H1 (cell line): ENCODE results near the gene VAT1L. TPM values are rescaled to one million over a fixed set of nuclear protein-coding genes. Genes with fewer than 3 reads are reported as not detected.

ENCODE experiments used
- CTCF ChIA-PET: fragments of 300-600 bp; sonication (Branson Sonifier 250); formaldehyde crosslinking; loops from one replicate; lab custom pipeline; 2021; ENCODE audit not compliant: partially characterized antibody; lab: Charles Lee
- POLR2A ChIA-PET: fragments of 300-600 bp; sonication (Branson Sonifier 250); formaldehyde crosslinking; loops from one replicate; lab custom pipeline; 2021; ENCODE audit warnings: inconsistent platforms; ENCODE audit not compliant: partially characterized antibody; lab: Charles Lee
- DNase-seq, 2 experiments: peaks; one replicate each; pipeline versions ENCODE4 v3.0.0 to v3.0.0-alpha.2; 2010 to 2022; ENCODE audit warnings: low spot score in 2 of 2, low read depth in 1 of 2, mixed read lengths in 1 of 2
- FAIRE-seq: peaks from 2 replicates; lab custom pipeline; 2011; peaks lifted over from hg19 to GRCh38; lab: Jason Lieb, UNC
- H2AFZ ChIP-seq: 2 replicates; pipeline ENCODE4 v1.8.1; 2012; ENCODE audit warnings: low read length, inconsistent platforms
- H2AK5ac ChIP-seq: 2 replicates; pipeline ENCODE4 v1.6.1; 2013; ENCODE audit warnings: low read depth, low read length
- H2BK120ac ChIP-seq: replicated peaks from 2 replicates; pipeline ENCODE3; 2013; ENCODE audit warnings: low read depth, low read length, inconsistent platforms
- H2BK12ac ChIP-seq: 2 replicates; pipeline ENCODE4 v1.6.1; 2013; ENCODE audit warnings: low read depth, low read length
- H2BK15ac ChIP-seq: 2 replicates; pipeline ENCODE4 v1.6.1; 2013; ENCODE audit warnings: low read length
- H2BK20ac ChIP-seq: 2 replicates; pipeline ENCODE4 v1.6.1; 2013; ENCODE audit warnings: low read length
- H2BK5ac ChIP-seq: 2 replicates; pipeline ENCODE4 v1.6.1; 2013; ENCODE audit warnings: low read depth, low read length
- H3K14ac ChIP-seq: 2 replicates; pipeline ENCODE4 v1.6.1; 2013; ENCODE audit warnings: inconsistent platforms; ENCODE audit not compliant: insufficient read length
- H3K18ac ChIP-seq: 2 replicates; pipeline ENCODE4 v1.6.1; 2013; ENCODE audit warnings: low read length; ENCODE audit errors: extremely low read depth
- H3K23ac ChIP-seq: 2 replicates; pipeline ENCODE4 v1.6.1; 2013; ENCODE audit warnings: inconsistent platforms; ENCODE audit not compliant: insufficient read length
- H3K23me2 ChIP-seq: 2 replicates; pipeline ENCODE4 v1.6.1; 2013; ENCODE audit warnings: low read depth, low read length
- H3K27ac ChIP-seq: 2 replicates; pipeline ENCODE4 v1.6.1; 2011; ENCODE audit warnings: low read depth, low read length, inconsistent platforms
- H3K27me3 ChIP-seq, 4 experiments: replicated peaks in 1 of 4; 1 replicate in 1 of 4; 2 replicates in 3 of 4; pipeline versions ENCODE4 v1.6.1 to v1.8.1; 2011 to 2013; ENCODE audit warnings: low read length in 3 of 4, mild to moderate bottlenecking in 3 of 4, inconsistent platforms in 2 of 4, mixed read lengths in 2 of 4, moderate library complexity in 1 of 4; ENCODE audit not compliant: control insufficient read depth in 3 of 4, insufficient read depth in 3 of 4; ENCODE audit errors: extremely low read depth in 1 of 4
- H3K36me3 ChIP-seq, 4 experiments: 2 replicates each; pipeline versions ENCODE4 v1.6.1 to v1.8.1; 2011 to 2013; ENCODE audit warnings: mild to moderate bottlenecking in 4 of 4, low read length in 3 of 4, moderate library complexity in 2 of 4, control low read depth in 1 of 4, inconsistent platforms in 1 of 4; ENCODE audit not compliant: insufficient read depth in 4 of 4, control insufficient read depth in 2 of 4
- H3K4ac ChIP-seq: replicated peaks from 2 replicates; pipeline ENCODE3; 2013; ENCODE audit warnings: low read length, low read depth, mixed read lengths, inconsistent platforms; ENCODE audit not compliant: insufficient read length
- H3K4me1 ChIP-seq, 4 experiments: replicated peaks in 1 of 4; 1 replicate in 1 of 4; 2 replicates in 3 of 4; pipeline versions ENCODE4 v1.6.1 to v1.8.1; 2011 to 2013; ENCODE audit warnings: low read length in 3 of 4, inconsistent platforms in 2 of 4, mixed read lengths in 1 of 4; ENCODE audit not compliant: insufficient read depth in 4 of 4, control insufficient read depth in 3 of 4
- H3K4me2 ChIP-seq, 2 experiments: 2 replicates each; pipeline versions ENCODE4 v1.6.1 to v1.8.1; 2011 to 2013; ENCODE audit warnings: low read depth in 2 of 2, low read length in 2 of 2, control low read depth in 1 of 2, inconsistent platforms in 1 of 2, mild to moderate bottlenecking in 1 of 2; ENCODE audit not compliant: insufficient read depth in 1 of 2
- H3K4me3 ChIP-seq, 4 experiments: fragments of 200-600, 300-600 bp in 1 of 4; sonication (generic), shearing (Covaris generic), sonication (Bioruptor Twin) in 1 of 4; 2 replicates each; pipeline versions ENCODE4 v1.5.1 to v1.8.1; 2011 to 2016; ENCODE audit warnings: low read length in 4 of 4, low read depth in 3 of 4, control low read depth in 2 of 4, inconsistent platforms in 2 of 4, mild to moderate bottlenecking in 2 of 4, mixed read lengths in 1 of 4, moderate library complexity in 1 of 4; ENCODE audit not compliant: insufficient read depth in 2 of 4; ENCODE audit errors: extremely low read depth in 1 of 4
- H3K56ac ChIP-seq: replicated peaks from 2 replicates; pipeline ENCODE3; 2013; ENCODE audit warnings: low read depth, mild to moderate bottlenecking, mixed read lengths, low read length, inconsistent platforms; ENCODE audit not compliant: insufficient read length
- H3K79me1 ChIP-seq: 2 replicates; pipeline ENCODE4 v1.6.1; 2013; ENCODE audit warnings: low read depth, low read length, control low read depth
- H3K79me2 ChIP-seq, 2 experiments: 2 replicates each; pipeline versions ENCODE4 v1.6.1 to v1.8.1; 2012 to 2013; ENCODE audit warnings: low read length in 2 of 2, mild to moderate bottlenecking in 2 of 2, inconsistent platforms in 1 of 2; ENCODE audit not compliant: insufficient read depth in 2 of 2, control insufficient read depth in 1 of 2
- H3K9ac ChIP-seq, 4 experiments: replicated peaks in 1 of 4; 1 replicate in 1 of 4; 2 replicates in 3 of 4; pipeline versions ENCODE4 v1.6.1 to v1.8.1; 2011 to 2013; ENCODE audit warnings: low read depth in 3 of 4, low read length in 3 of 4, control low read depth in 2 of 4, mild to moderate bottlenecking in 2 of 4, moderate library complexity in 2 of 4, inconsistent platforms in 1 of 4; ENCODE audit errors: extremely low read depth in 1 of 4
- H3K9me3 ChIP-seq, 2 experiments: 2 replicates each; pipeline versions ENCODE4 v1.6.1 to v1.8.1; 2012 to 2013; ENCODE audit warnings: mild to moderate bottlenecking in 2 of 2, moderate library complexity in 2 of 2, control low read depth in 1 of 2, inconsistent platforms in 1 of 2, low read depth in 1 of 2, low read length in 1 of 2, mixed read lengths in 1 of 2; ENCODE audit not compliant: insufficient read depth in 2 of 2
- H4K20me1 ChIP-seq, 2 experiments: replicated peaks in 1 of 2; 2 replicates each; pipeline versions ENCODE3 to v1.8.1; 2011 to 2013; ENCODE audit warnings: inconsistent platforms in 2 of 2, low read length in 2 of 2, mild to moderate bottlenecking in 1 of 2; ENCODE audit not compliant: insufficient read depth in 2 of 2, control insufficient read depth in 1 of 2
- H4K5ac ChIP-seq: 2 replicates; pipeline ENCODE4 v1.6.1; 2013; ENCODE audit warnings: low read length, low read depth, mixed read lengths, inconsistent platforms; ENCODE audit not compliant: insufficient read length
- H4K8ac ChIP-seq: 2 replicates; pipeline ENCODE4 v1.8.0; 2013; ENCODE audit warnings: mild to moderate bottlenecking, moderate library complexity, low read length, inconsistent platforms; ENCODE audit not compliant: insufficient read depth; ENCODE audit errors: extremely low read depth
- H4K91ac ChIP-seq: replicated peaks from 2 replicates; pipeline ENCODE3; 2013; ENCODE audit warnings: low read length, mixed read lengths, inconsistent platforms; ENCODE audit not compliant: insufficient read length
- KDM1A ChIP-seq: fragments of 200-600, 300-600 bp; sonication (generic); IDR thresholded peaks from 2 replicates; pipeline ENCODE4 v1.7.1; 2016; ENCODE audit warnings: mild to moderate bottlenecking, low read length, borderline replicate concordance
- TCF12 ChIP-seq: IDR thresholded peaks from 2 replicates; pipeline ENCODE4 v1.6.1; 2011; ENCODE audit warnings: low read depth, mild to moderate bottlenecking, low read length
- ZNF274 ChIP-seq: IDR thresholded peaks from 2 replicates; pipeline ENCODE4 v1.7.0; 2012; ENCODE audit warnings: low read length, borderline replicate concordance; ENCODE audit errors: extremely low read depth
- WGBS, 2 experiments: shearing (Covaris generic) in 1 of 2; methylation state at CpG; one replicate each; pipeline versions ENCODE4 v1.1.6 to v1.1.7; 2013 to 2015; ENCODE audit warnings: low lambda C conversion rate in 2 of 2, mixed read lengths in 2 of 2, inconsistent platforms in 1 of 2, low coverage in 1 of 2, missing lambda C conversion rate in 1 of 2; ENCODE audit not compliant: insufficient replicate concordance in 2 of 2, insufficient coverage in 1 of 2, insufficient read length in 1 of 2; ENCODE audit errors: extremely low coverage in 1 of 2, missing lambda C conversion rate in 1 of 2; 5-methylcytosine and 5-hydroxymethylcytosine counted together
- polyA plus RNA-seq, 7 experiments: library from polyadenylated mRNA; depleted of rRNA in 3 of 7; stranded (reverse) in 5 of 7; unstranded in 2 of 7; fragments of >200 nt in 5 of 7; fragments of 200-250 nt in 2 of 7; gene quantifications; 1 replicate in 5 of 7; 2 replicates in 1 of 7; 4 replicates in 1 of 7; pipeline versions ENCODE4 v1.2.1 to v1.2.3, GENCODE V29; 2011 to 2013; ENCODE audit warnings: missing spikeins in 2 of 7, mixed read lengths in 2 of 7
- total RNA-seq: library from RNA; stranded (reverse); fragmentation: NEBNext Ultra II Directional; extraction: Animal tissue kit (Norgen Biotek cat#: 25700); gene quantifications from 2 replicates; pipeline ENCODE4 v1.2.1, GENCODE V29; 2021

VAT1L gene
- total and polyA plus RNA-seq, 2 of the 8 experiments (the other 6 are each of a cell fraction or from before 2014, with no cell fraction given): 46.3 to 48.2 TPM

- Histone ChIP-seq H3K4me2 (peak overlapping the region; percentile 10 to 44; a peak in 1 of 4 replicates), H3K9ac (no peak overlapping the region), H4K5ac (no peak overlapping the region), H2BK12ac (no peak overlapping the region), H3K79me1 (no peaks in the 10 kb centered on the region; the same call in 1 of the 2 replicates), H2BK20ac (peak overlapping the region; percentile 40; the same call in 1 of the 2 replicates), H3K18ac (no peak overlapping the region), H4K20me1 (no peaks in the 10 kb centered on the region), H3K23me2 (no peaks in the 10 kb centered on the region), H3K23ac (no peak overlapping the region), H3K9me3 (no peaks in the 10 kb centered on the region), H3K4me3 (no peak overlapping the region; a peak in 1 of 8 replicates), H2BK5ac (peak overlapping the region; percentile 32; the same call in 1 of the 2 replicates), H3K36me3 (peaks cover 0 to 6% (median 0%) of the 10 kb centered on the region in 4 experiments; a peak in 1 of 8 replicates), H3K27ac (no peak overlapping the region), H4K91ac (peak overlapping the region; percentile 81), H2BK15ac (no peak overlapping the region), H3K4me1 (peaks cover 19 to 36% (median 22%) of the 10 kb centered on the region in 4 experiments), H2BK120ac (peak overlapping the region; percentile 74), H4K8ac (no peak overlapping the region), H3K79me2 (no peaks in the 10 kb centered on the region), H3K27me3 (peaks cover 0 to 15% (median 8%) of the 10 kb centered on the region in 4 experiments; a peak in 6 of 7 replicates), H2AK5ac (no peak overlapping the region), H3K14ac (no peak overlapping the region), H3K4ac (peak overlapping the region; percentile 75), H2AFZ (no peak overlapping the region), H3K56ac (no peak overlapping the region)
- POLR2A ChIA-PET: interaction anchor here (1.0 to 2.4 kb wide), 2 partner anchors 173 to 241 kb away, joined by 3 to 5 read pairs; partner anchors contain the start of gene NUDT7
- CTCF ChIA-PET: interaction anchor here (0.7 to 25.9 kb wide), 5 partner anchors 6 to 1602 kb away, joined by 3 to 362 read pairs (median 218); no protein-coding TSS in a partner anchor
- no peak for DNase-seq
- 70% methylated on average over 3 of the region's 3 CpGs; no CpG with 5 or more reads in 1 of the 2 experiments for WGBS, 2 experiments
- TF ChIP-seq ZNF274 (no peak), TCF12 (no peak), KDM1A (peak; percentile 74; the same call in 1 of the 2 replicates)
- FAIRE-seq: no peak
These were observed 174.3 kb downstream of the VAT1L start for GRCh38 chr16:77962689-77963088.
